AG09309 (cell line): Measurements from ENCODE around the gene NKX6-1.

Experiments used
- DNase-seq: peaks from one replicate; pipeline ENCODE4 v3.0.0-alpha.2; 2010; ENCODE audit warnings: low read depth
- H3K4me3 ChIP-seq: 2 replicates; pipeline ENCODE4 v1.5.1; 2011; ENCODE audit warnings: mild to moderate bottlenecking, low read depth, low read length, moderate library complexity; ENCODE audit not compliant: control insufficient read depth
- TF ChIP-seq, protein P1 (sequence below): IDR thresholded peaks from 2 replicates; pipeline ENCODE4 v1.5.1; 2011; ENCODE audit warnings: mild to moderate bottlenecking, low read depth, low read length, inconsistent platforms; ENCODE audit not compliant: insufficient read depth, control insufficient read depth; ENCODE audit errors: missing control alignments

The NKX6-1 gene

DNA sequence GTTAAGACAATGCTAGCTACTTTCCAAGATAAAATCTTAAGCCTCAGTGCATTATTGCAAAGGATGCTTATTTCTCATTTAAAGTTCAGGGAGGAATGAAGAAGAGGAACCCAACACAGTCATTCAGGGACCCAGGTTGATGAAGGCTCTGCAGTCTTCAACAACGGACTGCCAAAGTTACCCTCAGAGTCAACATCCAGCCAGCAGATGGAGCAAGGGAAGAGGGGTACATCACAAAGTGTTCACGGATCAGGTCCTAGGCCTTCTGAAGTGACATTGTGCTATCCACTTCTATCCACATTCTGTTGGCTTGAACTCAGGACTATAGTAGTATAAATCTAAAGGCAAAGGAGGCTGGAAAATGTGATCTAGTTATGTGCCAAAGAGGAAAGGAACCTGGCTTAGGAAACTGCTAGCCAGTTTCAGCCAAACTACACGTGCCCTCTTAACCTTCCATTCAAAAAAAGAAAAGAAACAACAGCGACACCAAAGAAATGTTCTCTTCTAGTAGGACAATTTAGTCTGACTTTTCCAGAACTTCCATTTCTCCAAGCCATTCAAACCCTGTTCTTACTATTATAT is 28.8 kb downstream of the NKX6-1 start:
- H3K4me3 ChIP-seq, result no peak overlapping the region
- TF ChIP-seq, protein P1, sequence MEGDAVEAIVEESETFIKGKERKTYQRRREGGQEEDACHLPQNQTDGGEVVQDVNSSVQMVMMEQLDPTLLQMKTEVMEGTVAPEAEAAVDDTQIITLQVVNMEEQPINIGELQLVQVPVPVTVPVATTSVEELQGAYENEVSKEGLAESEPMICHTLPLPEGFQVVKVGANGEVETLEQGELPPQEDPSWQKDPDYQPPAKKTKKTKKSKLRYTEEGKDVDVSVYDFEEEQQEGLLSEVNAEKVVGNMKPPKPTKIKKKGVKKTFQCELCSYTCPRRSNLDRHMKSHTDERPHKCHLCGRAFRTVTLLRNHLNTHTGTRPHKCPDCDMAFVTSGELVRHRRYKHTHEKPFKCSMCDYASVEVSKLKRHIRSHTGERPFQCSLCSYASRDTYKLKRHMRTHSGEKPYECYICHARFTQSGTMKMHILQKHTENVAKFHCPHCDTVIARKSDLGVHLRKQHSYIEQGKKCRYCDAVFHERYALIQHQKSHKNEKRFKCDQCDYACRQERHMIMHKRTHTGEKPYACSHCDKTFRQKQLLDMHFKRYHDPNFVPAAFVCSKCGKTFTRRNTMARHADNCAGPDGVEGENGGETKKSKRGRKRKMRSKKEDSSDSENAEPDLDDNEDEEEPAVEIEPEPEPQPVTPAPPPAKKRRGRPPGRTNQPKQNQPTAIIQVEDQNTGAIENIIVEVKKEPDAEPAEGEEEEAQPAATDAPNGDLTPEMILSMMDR, result peak; percentile 45
- no peak for DNase-seq

DNA sequence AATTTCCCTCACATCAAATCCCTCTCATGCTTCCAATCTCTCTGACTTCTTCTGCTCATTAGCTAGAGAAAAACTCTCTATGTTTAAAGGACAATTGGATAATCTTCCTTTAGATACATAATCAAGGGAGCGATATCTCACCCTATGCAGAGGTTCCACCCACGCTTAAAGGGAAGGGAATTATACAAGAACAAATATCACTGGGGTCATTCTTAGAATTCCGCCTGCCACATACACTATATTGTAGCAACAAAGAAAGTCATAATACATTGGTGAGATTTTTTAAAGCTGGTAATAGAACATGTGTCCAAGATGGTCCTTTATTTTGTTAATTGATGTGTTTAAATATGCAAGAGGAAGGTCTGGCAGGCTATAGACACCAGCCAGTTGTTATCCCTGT is 31.5 kb downstream of the NKX6-1 start:
- DNase-seq, result no peak
- TF ChIP-seq, protein P1, result no peak
- H3K4me3 ChIP-seq, result no peak overlapping the region

DNA sequence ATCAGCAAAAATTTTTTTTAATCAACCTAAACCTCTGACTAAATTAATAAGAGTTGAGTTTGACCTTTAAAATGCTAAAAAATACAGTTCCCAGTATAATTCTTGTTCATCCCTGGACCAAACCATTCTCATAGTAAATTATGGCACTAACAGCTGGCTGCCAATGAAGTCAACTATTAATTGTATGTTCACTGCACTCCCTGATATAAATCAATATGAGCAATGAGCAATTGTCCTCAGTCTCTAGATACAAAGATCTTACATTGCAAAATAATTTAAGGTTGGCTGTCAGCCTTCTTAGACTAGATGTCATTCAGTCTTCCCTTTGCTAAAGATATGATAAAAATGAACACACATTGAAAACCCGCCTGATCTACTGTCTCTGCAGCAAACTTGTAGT is 39.3 kb downstream of the NKX6-1 start:
- H3K4me3 ChIP-seq, result no peak overlapping the region
- DNase-seq, result no peak
- TF ChIP-seq, protein P1, result no peak

DNA sequence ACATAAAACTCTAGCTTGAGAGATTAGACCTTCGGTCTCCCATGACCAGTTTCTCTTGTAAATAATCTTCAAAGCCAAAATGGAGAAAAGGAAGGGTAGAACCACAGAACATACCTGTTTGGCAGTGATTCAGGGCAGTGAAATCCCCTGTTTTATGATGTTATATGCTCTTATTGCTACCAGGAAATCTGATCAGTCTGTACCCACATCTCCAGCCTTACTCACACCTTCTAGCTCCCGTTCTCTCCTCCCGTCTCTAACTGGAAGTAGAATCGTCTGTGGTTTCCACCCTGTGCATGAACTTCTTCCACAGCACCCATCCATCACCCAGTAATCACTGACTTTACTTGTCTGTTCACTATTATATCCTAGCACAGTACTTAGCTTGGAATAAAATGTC is 42.9 kb downstream of the NKX6-1 start:
- TF ChIP-seq, protein P1, result no peak
- DNase-seq, result no peak
- H3K4me3 ChIP-seq, result no peak overlapping the region

DNA sequence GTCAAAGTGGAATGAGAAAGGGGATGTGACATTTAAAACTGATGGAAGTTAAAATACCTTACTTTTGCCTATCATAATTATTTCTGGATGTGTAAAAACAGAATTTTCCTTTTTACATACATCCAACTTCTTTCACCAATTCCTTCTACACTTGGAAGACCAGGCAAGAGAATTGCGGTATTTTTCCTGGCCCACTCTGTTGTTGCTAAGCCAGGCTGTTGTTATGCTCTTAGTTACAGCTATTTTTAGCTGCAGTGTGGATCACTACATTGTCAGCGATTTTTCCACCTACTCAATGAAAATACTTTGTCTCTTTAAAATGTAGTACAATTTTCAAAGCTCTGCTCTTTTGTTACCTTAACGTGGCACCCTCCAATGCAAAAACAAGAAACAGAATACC is 43.4 kb downstream of the NKX6-1 start:
- TF ChIP-seq, protein P1, result no peak
- no peak overlapping the region for H3K4me3 ChIP-seq

DNA sequence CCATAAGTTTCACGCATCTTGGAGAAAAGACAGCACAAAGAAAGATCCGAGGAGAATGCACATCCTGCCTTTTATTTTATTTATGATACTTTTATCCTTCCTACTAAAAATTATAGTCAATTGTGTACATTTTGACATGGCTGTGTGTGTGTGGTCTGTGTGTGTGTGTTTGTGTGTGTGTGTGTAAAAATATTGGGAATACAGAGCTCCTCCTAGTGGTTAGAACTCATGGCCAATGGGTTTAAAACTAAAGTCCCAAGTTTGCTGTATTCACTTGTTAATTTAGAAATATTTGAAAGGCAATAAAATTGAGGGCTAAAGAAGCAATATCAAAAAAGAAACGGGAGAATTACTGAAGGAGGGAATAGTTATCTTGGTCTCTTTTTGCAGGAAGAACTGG is 47.5 kb downstream of the NKX6-1 start:
- no peak for DNase-seq
- H3K4me3 ChIP-seq, result no peak overlapping the region
- TF ChIP-seq, protein P1, result peak; percentile 40

More for the DNA sequence above, 43.4 kb downstream of the NKX6-1 start:
- no peak for DNase-seq

DNA sequence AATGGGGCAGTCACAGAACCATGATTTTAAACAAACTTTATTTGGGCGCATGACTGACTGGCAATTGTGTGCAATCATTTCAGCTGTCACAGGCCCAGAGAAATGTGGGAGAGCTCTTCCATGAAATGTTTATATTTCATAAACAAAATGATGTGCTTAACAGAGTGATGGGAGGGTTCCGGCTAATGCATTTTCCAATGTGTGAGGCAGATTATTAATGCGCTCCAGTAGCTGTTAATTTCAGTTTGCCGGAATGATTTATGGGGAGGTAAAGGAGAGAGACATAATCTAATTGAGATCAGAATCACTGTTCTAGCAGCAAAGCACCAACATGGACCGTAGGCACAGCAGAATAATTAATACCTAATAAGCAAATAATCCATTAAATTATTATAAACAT is 55.6 kb downstream of the NKX6-1 start:
- TF ChIP-seq, protein P1, result no peak
- no peak for DNase-seq
- H3K4me3 ChIP-seq, result no peak overlapping the region
